CD4-positive, alpha-beta T cell (primary cell): ENCODE measurements around the gene PRRX2. TPM values are rescaled to one million over a fixed set of nuclear protein-coding genes. Genes with fewer than 3 reads are reported as not detected.
A peak's percentile ranks its signal among the peaks of the same experiment; 100 is the strongest.
"Not testable (repeated sequence)": the region's sequence is repeated elsewhere in the genome, so short reads cannot be mapped to it uniquely, and the experiment has no call there.

Source experiments
- ATAC-seq: fragments of 200-7000 bp; cut with Tn5 transposase; one replicate; pipeline ENCODE4 v1.10.0; 2022; ENCODE audit warnings: mild to moderate bottlenecking; ENCODE audit not compliant: poor library complexity
- CTCF ChIA-PET: fragments of 350-600 bp; sonication (Branson Sonifier 250); formaldehyde crosslinking; loops from one replicate; lab custom pipeline; 2021; ENCODE audit warnings: antibody characterized with exemption, inconsistent platforms; lab: Charles Lee
- POLR2A ChIA-PET: fragments of 350-600 bp; sonication (Branson Sonifier 250); formaldehyde crosslinking; loops from one replicate; lab custom pipeline; 2021; ENCODE audit warnings: antibody characterized with exemption, inconsistent platforms; lab: Charles Lee
- DNase-seq, 14 experiments: peaks; one replicate each; pipeline ENCODE4 v3.0.0-alpha.2; 2013 to 2020; ENCODE audit warnings: mixed read lengths in 2 of 14
- H3K27ac ChIP-seq, 2 donors: one replicate each; pipeline versions ENCODE4 v1.5.1 to v1.7.0; 2013; ENCODE audit warnings: low read length in 2 of 2, low read depth in 1 of 2, mild to moderate bottlenecking in 1 of 2
- H3K27me3 ChIP-seq, 2 experiments: 1 replicate in 1 of 2; 2 replicates in 1 of 2; pipeline versions ENCODE4 v1.6.1 to v1.7.0; 2013; ENCODE audit warnings: low read length in 2 of 2, control low read depth in 1 of 2, mild to moderate bottlenecking in 1 of 2, moderate library complexity in 1 of 2; ENCODE audit not compliant: insufficient read depth in 2 of 2, control insufficient read depth in 1 of 2
- H3K36me3 ChIP-seq: one replicate; pipeline ENCODE4 v1.6.1; 2013; ENCODE audit warnings: low read length, control low read depth; ENCODE audit not compliant: insufficient read depth
- H3K4me1 ChIP-seq: one replicate; pipeline ENCODE4 v1.6.1; 2013; ENCODE audit warnings: low read length, control low read depth; ENCODE audit not compliant: insufficient read depth
- H3K4me3 ChIP-seq: one replicate; pipeline ENCODE4 v1.5.1; 2013; ENCODE audit warnings: mild to moderate bottlenecking, low read length, moderate library complexity
- H3K9me3 ChIP-seq, 2 experiments: 1 replicate in 1 of 2; 2 replicates in 1 of 2; pipeline versions ENCODE4 v1.6.1 to v1.7.0; 2013; ENCODE audit warnings: low read length in 2 of 2, mild to moderate bottlenecking in 2 of 2, control low read depth in 1 of 2, moderate library complexity in 1 of 2; ENCODE audit not compliant: control insufficient read depth in 1 of 2, insufficient read depth in 1 of 2
- H3K27ac Mint-ChIP-seq: one replicate; pipeline ENCODE4 v1.8.0; 2020; ENCODE audit warnings: mixed read lengths
- H3K27me3 Mint-ChIP-seq: one replicate; pipeline ENCODE4 v1.8.0; 2021; ENCODE audit warnings: mixed read lengths
- H3K36me3 Mint-ChIP-seq: one replicate; pipeline ENCODE4 v1.8.0; 2021; ENCODE audit warnings: low read depth, mixed read lengths
- H3K4me1 Mint-ChIP-seq: one replicate; pipeline ENCODE4 v1.8.0; 2021; ENCODE audit warnings: low read depth, mixed read lengths
- H3K4me3 Mint-ChIP-seq: one replicate; pipeline ENCODE4 v1.8.0; 2020; ENCODE audit warnings: mild to moderate bottlenecking, mixed read lengths
- H3K9me3 Mint-ChIP-seq: one replicate; pipeline ENCODE4 v1.8.0; 2020; ENCODE audit warnings: mixed read lengths
- CTCF ChIP-seq: fragments of 200-600 bp; IDR thresholded peaks from one replicate; pipeline ENCODE4 v1.8.0; 2022; ENCODE audit warnings: antibody characterized with exemption, mild to moderate bottlenecking
- intact Hi-C, 2 experiments: fragments of 100-400 bp; cut with DNase I in 1 of 2; cut with micrococcal nuclease in 1 of 2; formaldehyde crosslinking; loops; one replicate each; pipeline versions ENCODE4 v1.15.1 to v1.9.0; 2023 to 2025; cut with DNase I, micrococcal nuclease
- total RNA-seq, 174 experiments: library from RNA in 2 of 174; stranded (reverse) in 2 of 174; gene quantifications; one replicate each; pipeline ENCODE4 v1.2.3 and lab custom pipeline; 2021 to 2026

The PRRX2 gene
- total RNA-seq, 2 experiments from 2014 or later: not detected

- Mint-ChIP-seq H3K27me3 (no peaks in the 10 kb centered on the region), H3K27ac (peak overlapping the region; percentile 94), H3K9me3 (no peaks in the 10 kb centered on the region), H3K4me3 (no peak overlapping the region), H3K4me1 (peaks cover 40% of the 10 kb centered on the region), H3K36me3 (peaks cover 66% of the 10 kb centered on the region)
- peaks cover 41% of the 10 kb centered on the region for H3K4me1 ChIP-seq
- no peak overlapping the region for H3K27ac ChIP-seq
- ATAC-seq: no peak
- no peak for DNase-seq
- CTCF ChIA-PET: no interaction called here
- intact Hi-C loops: no loop called here
- H3K36me3 ChIP-seq: peaks cover 71% of the 10 kb centered on the region
- H3K9me3 ChIP-seq: no peaks in the 10 kb centered on the region
- POLR2A ChIA-PET: no interaction called here
- no peak overlapping the region for H3K4me3 ChIP-seq
- TF ChIP-seq CTCF: no peak
- no peaks in the 10 kb centered on the region for H3K27me3 ChIP-seq
Observed at GRCh38 chr9:129633207-129633606, 32.2 kb upstream of the PRRX2 start.

- Mint-ChIP-seq H3K4me3 (no peak overlapping the region), H3K36me3 (peaks cover 71% of the 10 kb centered on the region), H3K9me3 (no peaks in the 10 kb centered on the region), H3K4me1 (peaks cover 33% of the 10 kb centered on the region), H3K27ac (no peak overlapping the region), H3K27me3 (no peaks in the 10 kb centered on the region)
- H3K4me1 ChIP-seq: peaks cover 36% of the 10 kb centered on the region
- intact Hi-C loops: no loop called here
- no peaks in the 10 kb centered on the region for H3K9me3 ChIP-seq
- peaks cover 74% of the 10 kb centered on the region for H3K36me3 ChIP-seq
- ChIA-PET POLR2A (interaction anchor here (1.3 kb wide), 1 partner anchor 8 kb away, joined by 5 read pairs; the partner anchor contains the start of gene NTMT1), CTCF (no interaction called here)
- no peaks in the 10 kb centered on the region for H3K27me3 ChIP-seq
- H3K27ac ChIP-seq: no peak overlapping the region
- no peak overlapping the region for H3K4me3 ChIP-seq
- DNase-seq: no peak
- ATAC-seq: no peak
- TF ChIP-seq CTCF: no peak
Observed at GRCh38 chr9:129633848-129634247, 31.6 kb upstream of the PRRX2 start.

- H3K27ac ChIP-seq: no peak overlapping the region
- no peaks in the 10 kb centered on the region for H3K9me3 ChIP-seq
- H3K27me3 Mint-ChIP-seq: no peaks in the 10 kb centered on the region
- no peaks in the 10 kb centered on the region for H3K27me3 ChIP-seq
- intact Hi-C loops: no loop called here
- POLR2A ChIA-PET: interaction anchor here (1.0 kb wide), 1 partner anchor 11 kb away, joined by 3 read pairs; no protein-coding TSS in a partner anchor
- H3K4me3 ChIP-seq: no peak overlapping the region
- no peak for TF ChIP-seq CTCF
- DNase-seq (no peak), ATAC-seq (no peak)
- peak overlapping the region; percentile 20 for H3K27ac Mint-ChIP-seq
- H3K4me1 ChIP-seq: peaks cover 37% of the 10 kb centered on the region
- no peaks in the 10 kb centered on the region for H3K9me3 Mint-ChIP-seq
- H3K4me1 Mint-ChIP-seq: peaks cover 18% of the 10 kb centered on the region
- peaks cover 84% of the 10 kb centered on the region for H3K36me3 ChIP-seq
- CTCF ChIA-PET: no interaction called here
- no peak overlapping the region for H3K4me3 Mint-ChIP-seq
- peaks cover 75% of the 10 kb centered on the region for H3K36me3 Mint-ChIP-seq
Observed at GRCh38 chr9:129635099-129636065, 30.1 kb upstream of the PRRX2 start.

- POLR2A ChIA-PET: interaction anchor here (1.0 to 6.5 kb wide), 2 partner anchors 11 to 12 kb away, joined by 3 to 40 read pairs; partner anchors contain the start of gene NTMT1
- CTCF ChIA-PET, ATAC-seq, H3K4me3 Mint-ChIP-seq, intact Hi-C loops, H3K9me3 Mint-ChIP-seq, H3K9me3 ChIP-seq, H3K27me3 ChIP-seq, H3K27ac ChIP-seq, DNase-seq, H3K27me3 Mint-ChIP-seq, H3K4me3 ChIP-seq, H3K27ac Mint-ChIP-seq: not testable (repeated sequence)
- peaks cover 37% of the 10 kb centered on the region for H3K4me1 ChIP-seq
- peaks cover 77% of the 10 kb centered on the region for H3K36me3 ChIP-seq
- peaks cover 14% of the 10 kb centered on the region for H3K4me1 Mint-ChIP-seq
- H3K36me3 Mint-ChIP-seq: peaks cover 70% of the 10 kb centered on the region
Observed at GRCh38 chr9:129636343-129636742, 29.1 kb upstream of the PRRX2 start.
